Endothelial cell of umbilical vein (primary cell): Measurements from ENCODE around the gene DOCK4.

Experiments
- EZH2 ChIP-seq: IDR thresholded peaks from 2 replicates; pipeline ENCODE4 v1.6.1; 2012; ENCODE audit warnings: borderline replicate concordance, low read depth, mild to moderate bottlenecking, moderate library complexity, low read length, inconsistent platforms; ENCODE audit not compliant: severe bottlenecking
- FOS ChIP-seq: IDR thresholded peaks from 2 replicates; pipeline ENCODE4 v1.6.1; 2011; ENCODE audit warnings: mild to moderate bottlenecking, low read length, moderate library complexity, borderline replicate concordance; ENCODE audit not compliant: insufficient read depth
- GATA2 ChIP-seq: IDR thresholded peaks from 2 replicates; pipeline ENCODE4 v1.7.0; 2011; ENCODE audit warnings: low read depth, mild to moderate bottlenecking, moderate library complexity, mixed read lengths, low read length; ENCODE audit not compliant: insufficient read length, insufficient read depth
- JUN ChIP-seq: IDR thresholded peaks from 2 replicates; pipeline ENCODE4 v1.6.1; 2011; ENCODE audit warnings: borderline replicate concordance, low read depth; ENCODE audit not compliant: insufficient read length, insufficient read depth
- POLR2A ChIP-seq: IDR thresholded peaks from 2 replicates; pipeline ENCODE4 v1.6.1; 2012; ENCODE audit warnings: low read depth, mild to moderate bottlenecking, control low read depth, low read length
- POLR2AphosphoS5 ChIP-seq: IDR thresholded peaks from 2 replicates; pipeline ENCODE4 v1.6.1; 2012; ENCODE audit warnings: low read depth, mild to moderate bottlenecking, control low read depth, low read length, moderate library complexity; ENCODE audit not compliant: insufficient read depth
- TF ChIP-seq, protein P1 (sequence below), 2 donors: IDR thresholded peaks; 1 replicate in 1 of 2; 2 replicates in 1 of 2; pipeline ENCODE4 v1.5.1; 2011; ENCODE audit warnings: low read length in 2 of 2, mild to moderate bottlenecking in 2 of 2, moderate library complexity in 2 of 2, control low read depth in 1 of 2, inconsistent platforms in 1 of 2, low read depth in 1 of 2; ENCODE audit not compliant: insufficient read depth in 1 of 2; ENCODE audit errors: extremely low read depth in 1 of 2
- TF ChIP-seq, protein P2 (sequence below): IDR thresholded peaks from 2 replicates; pipeline ENCODE4 v1.6.1; 2011; ENCODE audit not compliant: insufficient read depth, insufficient read length

DNA sequence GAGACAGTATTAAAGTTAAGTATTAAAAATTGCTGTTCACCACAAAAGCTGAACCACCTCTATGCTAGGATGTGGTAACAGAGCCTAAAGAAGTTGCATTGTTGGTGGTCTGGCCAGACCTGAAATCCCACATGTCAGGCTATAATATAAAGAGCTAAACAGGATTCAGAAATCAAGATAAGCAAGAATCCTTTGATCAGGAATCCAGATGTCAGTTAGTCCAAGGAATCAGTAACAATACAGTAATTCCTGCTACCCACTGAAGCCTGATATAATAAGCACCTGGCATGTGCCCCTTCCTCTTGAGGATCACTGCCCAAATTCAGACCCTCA lies 49.2 kb upstream of the DOCK4 start:
- TF ChIP-seq, protein P1, sequence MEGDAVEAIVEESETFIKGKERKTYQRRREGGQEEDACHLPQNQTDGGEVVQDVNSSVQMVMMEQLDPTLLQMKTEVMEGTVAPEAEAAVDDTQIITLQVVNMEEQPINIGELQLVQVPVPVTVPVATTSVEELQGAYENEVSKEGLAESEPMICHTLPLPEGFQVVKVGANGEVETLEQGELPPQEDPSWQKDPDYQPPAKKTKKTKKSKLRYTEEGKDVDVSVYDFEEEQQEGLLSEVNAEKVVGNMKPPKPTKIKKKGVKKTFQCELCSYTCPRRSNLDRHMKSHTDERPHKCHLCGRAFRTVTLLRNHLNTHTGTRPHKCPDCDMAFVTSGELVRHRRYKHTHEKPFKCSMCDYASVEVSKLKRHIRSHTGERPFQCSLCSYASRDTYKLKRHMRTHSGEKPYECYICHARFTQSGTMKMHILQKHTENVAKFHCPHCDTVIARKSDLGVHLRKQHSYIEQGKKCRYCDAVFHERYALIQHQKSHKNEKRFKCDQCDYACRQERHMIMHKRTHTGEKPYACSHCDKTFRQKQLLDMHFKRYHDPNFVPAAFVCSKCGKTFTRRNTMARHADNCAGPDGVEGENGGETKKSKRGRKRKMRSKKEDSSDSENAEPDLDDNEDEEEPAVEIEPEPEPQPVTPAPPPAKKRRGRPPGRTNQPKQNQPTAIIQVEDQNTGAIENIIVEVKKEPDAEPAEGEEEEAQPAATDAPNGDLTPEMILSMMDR (IDR thresholded peaks at IDR 0.05; ENCODE audit: extremely low read depth in 1 of 2, insufficient read depth in 1 of 2, low read depth in 1 of 2, low read length in 2 of 2), result no peak
- no peak for TF ChIP-seq EZH2
- no peak for TF ChIP-seq FOS
- TF ChIP-seq POLR2A, result no peak
- TF ChIP-seq JUN, result no peak
- TF ChIP-seq POLR2AphosphoS5, result no peak
- TF ChIP-seq, protein P2, sequence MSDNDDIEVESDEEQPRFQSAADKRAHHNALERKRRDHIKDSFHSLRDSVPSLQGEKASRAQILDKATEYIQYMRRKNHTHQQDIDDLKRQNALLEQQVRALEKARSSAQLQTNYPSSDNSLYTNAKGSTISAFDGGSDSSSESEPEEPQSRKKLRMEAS, result no peak
- TF ChIP-seq GATA2, result no peak
